Effector CD4-positive, alpha-beta T cell (primary cell): ENCODE measurements around the gene NOTCH1.

Source experiments
- DNase-seq: peaks from one replicate; pipeline ENCODE4 v3.0.0-alpha.2; 2020

The NOTCH1 gene

DNA sequence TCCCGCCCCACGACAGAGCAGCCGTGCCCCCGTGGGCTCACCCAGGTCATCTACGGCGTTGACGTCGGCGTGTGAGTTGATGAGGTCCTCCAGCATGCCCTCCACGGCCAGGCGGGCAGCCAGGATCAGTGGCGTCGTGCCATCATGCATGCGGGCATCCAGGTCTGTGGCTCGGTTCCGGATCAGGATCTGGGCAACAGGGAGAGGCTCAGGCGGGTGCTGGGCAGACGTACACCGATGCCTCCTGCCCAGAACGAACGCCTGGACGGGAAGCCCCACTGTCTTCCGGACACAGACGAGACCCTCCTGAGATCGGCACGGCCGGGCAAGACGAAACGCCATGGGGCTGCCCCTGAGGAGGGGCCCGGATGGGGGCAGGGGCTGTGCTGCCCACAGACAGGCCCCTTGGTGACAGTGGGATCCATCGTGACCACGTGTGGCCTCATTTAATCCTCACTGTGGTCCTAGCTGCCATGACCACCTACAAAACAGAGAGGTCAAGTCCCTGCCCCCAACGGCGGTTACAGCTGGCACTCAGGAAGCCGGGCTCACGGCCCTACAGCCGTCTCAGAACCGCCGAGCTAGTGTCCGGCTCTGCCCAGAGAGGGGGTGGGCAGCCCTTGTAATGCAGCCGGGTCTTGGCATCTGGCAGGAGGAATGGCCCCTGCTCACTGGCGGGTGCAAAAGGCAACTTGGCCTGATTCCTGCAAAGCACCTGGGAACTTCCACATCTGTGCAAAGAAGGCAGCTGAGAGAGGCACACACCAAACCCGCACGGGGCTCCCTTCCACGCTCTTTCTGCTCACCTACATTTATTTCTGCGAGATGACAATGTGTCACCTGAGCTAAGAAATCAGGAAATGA lies 46.5 kb downstream of the NOTCH1 start:
- DNase-seq, result no peak

DNA sequence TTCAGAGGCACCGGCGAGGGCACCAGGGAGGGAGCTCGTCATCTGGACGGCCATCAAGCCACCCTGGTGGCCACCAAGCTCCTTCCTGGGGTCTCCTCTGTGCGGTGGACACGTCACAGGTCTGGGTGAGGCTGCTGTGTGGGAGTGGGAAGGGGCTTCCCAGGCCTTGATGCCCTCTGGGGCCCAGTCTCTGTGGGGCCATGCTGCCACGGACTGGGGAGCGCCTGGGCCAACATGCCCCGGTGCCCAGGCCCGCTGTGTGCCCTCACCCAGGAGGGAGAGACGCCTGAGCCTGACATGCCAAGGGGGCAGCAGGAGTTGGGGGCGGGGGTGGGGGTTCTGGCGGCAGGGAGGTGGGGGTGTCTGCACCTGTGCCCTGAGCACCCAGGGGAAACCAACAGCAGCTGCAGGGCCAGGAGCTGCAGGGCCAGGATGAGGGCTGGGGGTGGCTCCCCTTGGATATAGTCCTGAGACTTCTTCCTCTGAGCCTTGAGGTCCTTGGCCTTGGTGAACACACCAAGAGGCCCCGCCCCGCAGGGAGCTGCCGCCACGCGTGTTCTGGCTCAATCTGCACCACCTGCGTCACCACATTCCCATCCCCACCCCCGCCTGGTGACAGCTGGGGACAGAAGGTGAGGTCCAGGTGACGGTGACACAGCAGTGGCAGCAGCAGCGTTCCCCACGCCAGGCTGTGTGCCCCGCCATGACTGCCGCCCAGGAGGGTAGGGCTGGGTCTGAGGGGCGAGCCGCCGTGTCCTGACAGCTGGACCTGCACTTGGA lies 47.7 kb downstream of the NOTCH1 start:
- DNase-seq, result no peak

DNA sequence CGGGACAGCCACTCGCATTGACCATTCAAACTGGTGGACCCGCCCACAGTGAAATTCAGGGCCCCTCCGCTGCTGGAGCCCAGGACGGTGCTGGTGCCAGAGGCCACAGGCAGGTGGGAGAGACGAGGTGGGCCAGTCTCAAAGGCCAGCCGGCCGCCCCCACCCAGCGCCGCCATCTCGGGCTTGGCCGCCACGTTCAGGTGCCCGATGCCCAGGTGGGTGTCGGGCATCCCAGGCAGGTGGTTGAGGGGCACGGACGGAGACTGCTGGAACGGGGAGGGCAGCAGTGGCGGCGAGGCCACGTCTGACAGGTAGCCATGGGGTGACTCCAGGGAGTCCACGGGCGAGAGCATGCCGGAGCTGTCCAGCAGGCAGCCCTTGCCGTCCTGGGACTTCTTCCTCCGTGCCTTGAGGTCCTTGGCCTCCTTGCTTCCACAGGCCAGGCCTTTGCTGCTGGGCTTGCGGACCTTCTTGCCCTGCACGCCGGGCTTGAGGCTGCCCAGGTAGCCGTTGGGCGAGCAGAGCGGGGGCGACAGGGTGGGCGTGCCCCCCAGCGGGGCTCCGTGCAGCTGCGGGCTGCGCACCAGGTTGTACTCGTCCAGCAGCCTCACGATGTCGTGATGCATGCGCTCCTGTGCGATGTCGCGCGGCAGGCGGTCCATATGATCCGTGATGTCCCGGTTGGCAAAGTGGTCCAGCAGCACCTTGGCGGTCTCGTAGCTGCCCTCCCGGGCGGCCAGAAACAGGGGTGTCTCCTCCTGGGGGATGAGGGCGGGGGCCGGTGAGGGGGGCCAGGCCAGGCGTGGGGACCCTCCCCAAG lies 48.8 kb downstream of the NOTCH1 start:
- DNase-seq, result no peak

DNA sequence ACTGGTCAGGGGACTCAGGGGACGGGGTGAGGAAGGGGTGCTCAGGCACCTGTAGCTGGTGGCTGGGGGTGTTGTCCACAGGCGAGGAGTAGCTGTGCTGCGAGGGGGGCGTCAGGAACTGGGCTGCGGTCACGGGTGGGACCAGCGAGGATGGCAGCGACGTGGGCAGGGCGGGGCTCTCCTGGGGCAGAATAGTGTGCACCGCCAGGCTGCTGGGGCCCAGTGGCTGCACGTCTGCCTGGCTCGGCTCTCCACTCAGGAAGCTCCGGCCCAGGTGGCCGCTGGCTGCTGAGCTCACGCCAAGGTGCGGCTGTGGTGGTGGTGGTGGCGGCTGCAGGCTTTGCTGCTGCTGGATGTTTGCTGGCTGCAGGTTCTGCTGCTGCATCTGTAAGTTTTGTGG lies 49.7 kb downstream of the NOTCH1 start:
- DNase-seq, result no peak

DNA sequence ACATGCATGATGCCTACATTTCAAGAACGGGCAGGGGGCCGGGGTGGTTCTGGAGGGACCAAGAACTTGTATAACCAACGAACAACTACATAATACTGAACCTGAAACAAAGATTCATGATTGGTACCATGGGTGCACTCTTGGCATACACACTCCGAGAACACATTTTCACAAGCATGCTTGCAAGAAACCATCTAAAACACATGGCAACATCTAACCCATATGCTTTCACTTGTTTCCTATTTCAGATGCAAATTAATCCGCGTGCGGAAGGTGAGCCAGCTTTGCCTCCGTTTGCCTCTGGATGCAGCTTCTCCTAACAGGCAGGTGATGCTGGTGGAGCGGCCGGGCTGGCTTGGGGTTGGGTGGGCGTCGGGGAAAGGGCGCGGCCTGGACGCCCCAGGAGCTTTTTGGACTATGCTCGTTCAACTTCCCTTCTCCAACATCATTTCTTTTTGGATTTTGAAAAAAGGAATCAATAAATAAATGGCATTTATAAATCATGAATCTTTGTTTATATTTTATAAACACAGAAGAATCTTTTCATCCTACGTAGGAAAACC lies 50.5 kb downstream of the NOTCH1 start:
- DNase-seq, result no peak

DNA sequence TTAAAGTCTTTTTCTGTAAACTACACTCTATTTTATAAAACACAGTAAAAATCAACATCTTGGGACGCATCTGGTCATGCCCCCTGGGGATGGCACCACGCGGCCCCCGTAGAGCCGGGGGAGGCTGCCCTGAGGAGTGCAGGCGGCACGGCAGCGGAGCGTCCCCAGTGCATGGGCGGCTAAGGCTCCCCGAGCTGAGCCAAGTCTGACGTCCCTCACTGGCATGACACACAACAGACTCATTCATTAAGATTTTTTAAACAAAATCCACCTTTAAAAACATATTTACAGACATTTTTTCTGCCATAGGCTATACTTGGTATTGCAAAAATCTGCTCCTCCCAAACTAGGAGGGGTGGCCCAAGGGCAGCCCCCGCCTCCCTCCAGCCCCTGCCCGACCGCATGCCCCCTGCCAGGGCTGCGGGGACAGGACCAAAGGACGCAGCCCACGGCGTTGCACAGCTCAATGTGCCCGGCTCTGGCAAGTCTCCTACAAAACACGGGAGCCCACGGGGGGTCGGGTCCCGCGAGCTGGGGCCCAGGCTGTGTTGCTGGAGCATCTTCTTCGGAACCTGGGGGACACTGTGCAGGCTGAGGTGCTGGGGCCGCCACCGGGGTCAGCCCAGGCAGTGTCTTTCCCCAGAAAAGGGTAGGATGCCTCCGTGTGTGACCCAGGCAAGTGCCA lies 51.2 kb downstream of the NOTCH1 start:
- DNase-seq, result no peak

DNA sequence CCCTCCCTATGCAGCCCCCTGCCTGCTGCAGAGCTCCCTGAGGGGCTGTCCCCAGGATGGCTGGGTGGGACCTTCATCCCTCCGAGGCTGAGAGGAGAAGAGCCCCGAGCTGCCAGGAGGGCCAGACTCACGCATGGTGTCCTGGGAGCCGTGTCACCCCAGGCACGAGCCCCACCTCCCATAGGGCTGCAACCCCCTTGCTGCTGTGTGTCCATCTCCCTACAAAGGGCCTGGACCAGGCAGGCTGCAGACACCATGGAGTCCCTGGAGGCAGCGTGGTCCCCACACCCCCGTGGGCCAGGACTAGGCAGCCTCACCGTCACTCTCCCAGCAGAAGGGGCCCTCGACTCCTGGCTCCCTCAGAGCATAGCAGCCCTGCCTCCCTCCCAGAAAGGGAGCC lies 51.8 kb downstream of the NOTCH1 start:
- DNase-seq, result no peak

DNA sequence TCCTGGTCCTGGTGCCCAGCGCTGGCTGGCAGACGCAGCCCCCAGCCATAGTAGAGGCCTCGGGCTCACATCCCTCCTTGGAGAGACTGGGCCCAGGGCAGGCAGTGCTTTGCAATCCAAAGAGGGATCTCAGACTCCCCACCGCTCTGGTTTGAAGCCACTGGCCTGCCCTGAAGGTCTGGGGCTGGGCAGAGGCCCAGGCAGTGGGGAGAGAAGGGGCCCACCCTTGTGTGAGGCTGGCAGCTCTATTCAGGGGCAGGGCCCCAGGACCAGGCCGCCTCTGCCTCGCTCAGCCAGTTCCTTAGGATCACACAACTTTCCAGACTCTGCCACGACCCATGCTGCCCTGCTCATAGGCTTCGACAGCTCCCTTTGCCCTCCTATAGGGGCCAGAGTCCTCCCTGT lies 52.3 kb downstream of the NOTCH1 start:
- no peak for DNase-seq

DNA sequence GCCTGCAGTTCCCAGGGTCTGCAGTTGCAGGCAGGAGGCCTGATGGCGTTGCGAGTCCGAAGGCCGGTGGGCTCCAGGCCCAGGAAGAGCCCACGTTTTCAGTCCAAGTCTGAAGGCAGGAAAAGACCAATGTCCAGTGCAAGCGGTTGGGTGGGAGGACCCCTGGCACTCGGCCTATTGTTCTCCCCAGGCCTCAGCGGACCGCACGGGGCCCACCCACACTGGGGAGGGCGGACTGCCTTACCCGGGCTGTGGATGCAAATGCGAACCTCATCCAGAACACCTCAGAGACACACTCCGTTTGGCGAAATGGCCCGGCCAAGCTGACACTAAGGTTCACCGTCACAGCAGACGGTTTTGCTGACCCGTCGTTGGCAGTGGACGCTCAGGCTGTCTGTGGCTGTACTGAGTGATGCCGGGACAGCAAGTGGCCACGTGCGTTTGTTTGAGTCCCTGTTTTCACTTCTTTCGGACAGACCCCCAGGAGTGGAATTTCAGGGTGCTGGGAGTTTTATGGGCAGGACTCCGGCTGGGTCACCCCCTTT lies 52.8 kb downstream of the NOTCH1 start:
- DNase-seq, result no peak

DNA sequence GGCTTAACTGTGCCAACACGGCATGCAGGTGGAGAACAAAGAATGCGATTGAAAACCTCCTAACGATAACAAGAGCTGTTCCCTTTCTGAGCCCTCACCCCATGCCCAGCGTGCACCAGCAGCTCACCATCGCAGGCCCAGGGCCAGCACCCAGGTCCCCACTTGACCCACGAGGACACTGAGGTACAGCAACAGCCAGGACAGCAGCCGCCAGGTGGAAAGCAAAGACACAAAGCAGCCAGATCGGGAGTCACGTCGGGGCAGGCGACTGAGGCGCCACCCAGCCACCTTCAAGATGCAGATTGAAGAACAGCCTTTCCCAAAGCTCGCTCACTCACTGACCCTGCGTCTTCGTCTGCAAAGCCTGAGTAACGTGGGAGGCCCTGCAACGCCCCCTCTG lies 56.1 kb downstream of the NOTCH1 start:
- no peak for DNase-seq

DNA sequence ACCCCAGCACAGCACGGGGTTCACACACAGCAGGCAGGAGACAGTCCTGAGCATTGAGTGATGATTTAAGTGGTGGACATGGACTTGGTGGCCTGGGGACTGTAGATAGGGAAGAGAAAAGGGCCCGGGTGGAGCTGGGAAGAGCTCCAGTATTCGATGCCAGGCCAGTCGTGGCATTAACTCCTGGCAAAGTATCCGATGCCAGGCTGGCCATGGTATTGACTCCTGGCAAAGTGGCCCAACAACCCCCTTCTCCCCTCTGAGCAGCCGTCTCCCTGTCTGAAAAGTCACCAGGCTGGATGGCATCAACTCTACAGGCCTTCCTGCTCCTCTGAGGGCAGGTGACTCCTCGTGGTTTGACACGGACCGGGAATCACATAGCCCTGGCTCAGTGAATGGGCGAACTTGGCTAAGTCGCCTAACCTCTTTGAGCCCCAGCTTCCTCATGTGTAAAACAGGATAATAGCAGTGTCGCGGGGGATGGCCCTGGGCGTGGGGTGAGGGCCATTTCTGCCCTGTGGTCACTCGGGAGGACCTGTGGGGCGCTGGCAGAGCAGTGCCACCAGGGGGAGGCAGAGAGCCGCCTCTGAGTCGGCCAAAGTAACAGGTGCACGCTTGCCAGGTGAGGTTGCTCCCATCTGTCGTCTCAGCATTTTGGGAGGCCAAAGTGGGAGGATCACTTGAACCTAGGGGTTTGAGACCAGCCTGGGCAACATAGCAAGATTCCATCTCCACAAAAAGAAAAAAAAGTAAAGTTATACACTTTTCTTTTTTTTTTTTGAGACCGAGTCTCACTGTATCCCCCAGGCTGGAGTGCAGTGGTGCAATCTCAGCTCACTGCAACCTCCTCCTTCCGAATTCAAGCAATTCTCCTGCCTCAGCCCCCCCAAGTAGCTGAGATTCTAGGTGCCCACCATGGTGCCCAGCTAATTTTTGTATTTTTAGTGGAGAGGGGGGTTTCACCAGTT lies 57.3 kb downstream of the NOTCH1 start:
- DNase-seq, result peak; percentile 71

DNA sequence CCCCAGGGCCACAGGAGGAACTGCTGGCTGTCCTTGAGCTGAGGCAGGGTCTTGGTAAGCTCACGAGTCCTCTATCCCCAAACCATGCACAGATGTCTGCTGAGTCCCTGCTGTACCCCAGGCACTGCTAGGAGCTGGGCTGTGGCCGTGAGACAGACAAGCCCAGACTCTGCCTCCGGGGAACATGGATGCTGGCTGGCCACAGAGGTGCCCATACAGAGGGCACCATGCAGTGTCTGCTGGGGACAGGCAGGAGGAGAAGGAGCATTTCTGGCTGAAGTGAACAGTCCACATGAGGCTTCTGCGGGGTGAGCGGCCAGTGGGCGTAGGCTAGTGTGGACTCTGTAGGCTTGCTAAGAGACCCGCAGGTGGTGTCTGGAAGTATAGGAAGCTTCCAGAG lies 58.2 kb downstream of the NOTCH1 start:
- DNase-seq, result no peak

DNA sequence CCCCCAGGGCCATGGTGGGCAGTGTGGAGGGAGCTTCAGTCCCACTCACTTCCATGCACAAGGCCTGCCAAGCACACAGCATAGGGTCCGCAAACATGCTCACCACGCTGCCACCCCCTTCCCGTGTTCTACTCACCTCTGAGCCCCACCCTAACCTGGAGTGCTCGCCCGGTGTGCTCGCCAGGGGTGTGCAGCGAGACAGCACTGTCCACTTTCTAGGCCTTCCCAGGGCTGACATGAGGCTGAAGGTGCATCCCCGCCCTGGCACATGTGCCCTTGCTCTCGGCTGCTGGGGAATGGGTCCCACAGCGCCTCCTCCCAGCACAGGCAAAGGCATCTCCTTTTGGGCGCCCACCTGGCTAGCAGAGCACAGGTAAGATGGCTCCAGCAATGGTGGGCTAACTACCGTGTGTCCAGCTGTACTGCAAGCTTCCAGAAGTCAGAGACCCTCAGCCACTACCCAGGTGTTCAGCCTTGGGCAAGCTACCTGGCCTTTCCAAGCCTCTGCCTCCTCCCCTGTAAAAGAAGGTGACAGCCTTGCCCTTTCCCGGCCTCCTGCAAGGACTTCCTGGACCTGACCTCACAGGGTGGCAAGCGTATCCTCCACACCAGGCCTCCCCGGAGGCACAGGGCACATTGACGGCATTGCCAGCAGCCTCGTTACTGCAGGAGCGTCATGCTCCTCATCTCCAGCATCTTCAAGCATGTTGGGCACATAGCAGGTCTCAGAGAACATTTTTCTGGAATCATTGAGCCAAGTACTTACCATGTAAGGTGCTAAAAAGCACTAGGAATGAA lies 58.8 kb downstream of the NOTCH1 start:
- no peak for DNase-seq

DNA sequence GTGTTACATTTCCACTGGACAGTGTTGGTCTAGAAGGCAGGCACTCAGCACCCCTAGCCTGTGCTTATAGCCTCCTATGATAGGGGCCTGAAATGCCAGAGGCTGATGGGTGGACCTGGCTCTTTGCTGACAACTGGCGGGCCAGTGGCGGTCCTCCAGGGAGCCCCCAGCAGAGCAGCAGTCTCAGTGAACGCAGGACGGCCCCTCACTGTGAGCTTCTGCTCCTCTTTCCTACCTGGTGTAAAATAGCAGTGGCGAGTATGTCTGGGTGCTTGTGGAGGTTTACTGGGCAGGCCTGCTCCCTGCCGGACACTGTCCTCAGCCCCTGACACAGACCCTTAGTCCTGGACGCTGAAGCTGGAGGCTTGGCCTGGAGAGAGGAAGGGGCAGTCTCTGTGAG lies 59.7 kb downstream of the NOTCH1 start:
- DNase-seq, result no peak

DNA sequence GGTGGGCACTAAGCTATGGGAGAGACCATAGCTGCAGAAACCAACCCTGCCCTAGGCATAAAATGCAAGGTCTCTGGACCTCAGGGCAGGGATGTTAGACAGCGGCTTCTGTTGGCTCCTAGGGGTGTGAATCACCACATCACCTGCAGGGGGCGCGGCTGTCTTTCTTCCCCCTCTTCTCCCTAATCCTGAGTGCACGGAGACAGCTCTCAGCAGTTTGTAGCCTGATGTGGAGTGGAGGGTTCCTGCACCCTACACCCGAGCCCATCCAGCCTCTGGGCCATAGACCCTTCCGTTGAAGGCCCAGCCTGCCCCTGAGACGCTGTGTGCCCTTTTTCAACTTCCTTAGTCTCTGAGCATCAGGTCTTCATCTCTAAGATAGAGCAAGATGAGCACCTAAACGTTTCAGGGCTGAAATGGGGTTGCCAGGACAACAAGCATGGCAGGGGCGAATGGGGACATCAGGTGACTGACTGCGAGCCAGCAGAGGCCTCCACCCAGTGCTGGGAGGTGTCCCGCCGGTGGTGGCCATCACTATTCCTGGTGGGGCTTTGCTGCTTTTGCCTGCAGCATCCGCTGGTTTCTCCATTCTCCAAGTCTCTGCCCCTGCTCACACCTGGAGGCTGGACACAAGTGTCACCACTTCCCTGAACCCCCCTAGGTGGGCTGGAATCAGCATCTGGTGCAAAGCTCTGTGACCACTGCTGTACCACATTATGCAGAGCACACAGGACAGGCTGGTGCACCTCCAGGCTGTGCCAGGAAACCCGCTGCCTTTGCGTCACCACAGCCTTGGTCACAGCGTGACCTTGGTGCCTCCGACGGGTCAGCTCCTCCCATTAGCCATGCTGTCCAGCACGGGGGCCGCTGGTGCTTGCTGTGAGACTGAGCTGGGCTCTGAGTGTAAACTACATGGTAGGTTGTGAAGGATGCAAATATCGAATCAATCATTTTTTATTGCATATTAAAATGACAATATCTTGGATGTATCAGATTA lies 60.5 kb downstream of the NOTCH1 start:
- DNase-seq, result peak; percentile 76

DNA sequence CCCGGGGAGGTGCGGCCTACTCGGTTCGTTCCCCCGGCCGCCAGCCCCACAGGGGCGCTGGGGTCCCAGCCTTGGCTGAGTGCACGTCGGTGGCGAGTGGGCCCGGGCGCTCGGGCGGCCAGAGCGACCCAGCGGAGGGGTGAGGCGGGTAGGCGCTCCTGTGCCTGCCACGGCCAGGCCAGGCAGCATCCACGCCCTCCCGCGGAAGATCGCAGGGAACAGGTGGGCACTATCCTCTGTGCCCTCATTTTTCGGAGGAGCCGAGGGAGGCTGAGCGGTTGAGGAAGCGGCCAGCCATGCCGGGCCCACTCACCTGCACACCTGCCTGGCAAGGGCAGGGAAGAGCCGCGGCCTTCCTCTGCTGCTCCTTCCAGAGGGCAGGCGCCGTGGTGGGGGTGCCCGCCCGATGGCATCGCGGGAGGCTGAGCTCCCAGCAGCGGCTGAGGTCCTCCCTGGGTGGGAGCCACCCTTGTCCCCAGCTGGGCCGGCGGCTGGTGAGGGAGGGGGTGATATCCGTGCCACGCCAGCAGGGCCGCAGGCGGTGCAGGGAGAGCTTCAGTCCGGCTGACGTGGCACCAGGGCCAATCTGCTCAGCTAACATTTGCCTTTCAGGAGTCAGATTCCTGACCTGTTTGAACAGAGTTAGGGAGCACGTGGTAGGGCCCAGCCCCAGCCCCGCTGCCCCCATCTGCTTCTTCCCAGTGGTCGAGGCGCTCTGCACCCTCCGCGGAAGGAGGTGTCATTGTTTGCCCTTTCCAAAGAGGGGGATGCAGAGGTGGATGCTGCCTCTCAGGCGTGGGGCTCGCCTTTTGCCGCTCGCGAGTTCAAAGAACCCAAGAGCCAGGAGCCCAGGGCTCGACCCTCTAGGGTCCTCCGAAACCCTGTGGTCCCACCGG lies 61.4 kb downstream of the NOTCH1 start:
- peak; percentile 16 for DNase-seq

DNA sequence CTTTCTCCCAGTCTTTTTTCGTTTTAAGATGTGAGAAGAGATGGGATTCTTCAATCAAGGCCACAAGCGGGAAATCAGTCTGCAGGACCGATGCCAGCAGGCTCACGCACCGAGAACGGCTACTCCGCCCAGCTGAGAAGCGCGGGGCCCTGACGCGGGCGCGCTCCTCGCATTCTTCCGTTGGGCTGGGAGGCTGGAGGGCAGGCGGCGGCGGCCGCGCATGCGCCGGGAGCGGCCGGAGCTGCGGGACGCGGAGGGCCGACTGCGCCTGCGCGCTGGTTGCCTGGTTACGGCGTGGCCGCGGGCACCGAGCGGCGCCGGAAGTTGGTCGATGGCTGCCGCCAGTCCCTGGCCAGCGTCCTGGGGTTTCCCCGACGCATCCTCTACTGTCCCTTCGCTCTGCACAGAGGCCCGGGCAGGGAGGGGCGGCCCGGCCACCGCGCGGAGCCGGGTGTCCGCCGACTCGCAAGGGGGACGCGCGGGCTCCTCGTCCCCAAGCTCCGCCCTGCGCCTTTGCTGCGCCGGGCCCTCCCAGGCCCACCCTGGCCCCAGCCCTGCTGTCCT lies 62.2 kb downstream of the NOTCH1 start:
- DNase-seq, result peak; percentile 93
